OCI-LY3 (cell line): ENCODE data around the gene PNLIPRP3.

Source experiments
- H2AFZ ChIP-seq: fragments of 200-600, 300-600 bp; shearing (Covaris generic); 2 replicates; pipeline ENCODE4 v1.6.0; 2014; ENCODE audit warnings: antibody characterized with exemption, low read depth, low read length
- H3K27ac ChIP-seq: fragments of 200-600, 300-600 bp; sonication (generic); 2 replicates; pipeline ENCODE4 v1.5.1; 2014; ENCODE audit warnings: mild to moderate bottlenecking, low read length, moderate library complexity, mixed read lengths
- H3K27me3 ChIP-seq: fragments of 200-600, 300-600 bp; sonication (generic); 2 replicates; pipeline ENCODE4 v1.6.1; 2014; ENCODE audit warnings: low read depth, low read length, mixed read lengths
- H3K36me3 ChIP-seq: fragments of 200-600, 300-600 bp; sonication (generic); replicated peaks from 2 replicates; pipeline ENCODE3; 2014; ENCODE audit warnings: low read depth, low read length, mixed read lengths
- H3K4me1 ChIP-seq: fragments of 300-600, 200-600 bp; sonication (generic); 2 replicates; pipeline ENCODE4 v1.6.1; 2014; ENCODE audit warnings: low read length, mixed read lengths
- H3K4me2 ChIP-seq: fragments of 200-600, 300-600 bp; sonication (generic); 2 replicates; pipeline ENCODE4 v1.6.1; 2014; ENCODE audit warnings: low read length, mixed read lengths
- H3K4me3 ChIP-seq: fragments of 300-600, 200-600 bp; sonication (generic); 2 replicates; pipeline ENCODE4 v1.5.1; 2014; ENCODE audit warnings: antibody characterized with exemption, mild to moderate bottlenecking, low read length, moderate library complexity
- H3K79me2 ChIP-seq: fragments of 300-600, 200-600 bp; shearing (Covaris generic); 2 replicates; pipeline ENCODE4 v1.6.1; 2014; ENCODE audit warnings: mild to moderate bottlenecking, low read length, mixed read lengths
- H3K9ac ChIP-seq: fragments of 300-600, 200-600 bp; shearing (Covaris generic); 2 replicates; pipeline ENCODE4 v1.6.0; 2014; ENCODE audit warnings: mild to moderate bottlenecking, low read length, moderate library complexity
- H3K9me3 ChIP-seq: fragments of 200-600, 300-600 bp; shearing (Covaris generic); 2 replicates; pipeline ENCODE4 v1.6.1; 2014; ENCODE audit warnings: low read length, mixed read lengths; ENCODE audit not compliant: insufficient read depth
- H4K20me1 ChIP-seq: fragments of 200-600, 300-600 bp; sonication (generic); 2 replicates; pipeline ENCODE4 v1.6.1; 2016; ENCODE audit warnings: low read length, mixed read lengths; ENCODE audit not compliant: insufficient read depth
- CTCF ChIP-seq: fragments of 200-600, 300-600 bp; sonication (generic); IDR thresholded peaks from 2 replicates; pipeline ENCODE4 v1.5.1; 2014; ENCODE audit warnings: antibody characterized with exemption, low read length, low read depth
- EZH2phosphoT487 ChIP-seq: fragments of 200-600 bp; shearing (Covaris generic); IDR thresholded peaks from 2 replicates; pipeline ENCODE4 v1.6.1; 2018; ENCODE audit warnings: antibody characterized with exemption, mixed run types, low read depth

PNLIPRP3 gene

DNA sequence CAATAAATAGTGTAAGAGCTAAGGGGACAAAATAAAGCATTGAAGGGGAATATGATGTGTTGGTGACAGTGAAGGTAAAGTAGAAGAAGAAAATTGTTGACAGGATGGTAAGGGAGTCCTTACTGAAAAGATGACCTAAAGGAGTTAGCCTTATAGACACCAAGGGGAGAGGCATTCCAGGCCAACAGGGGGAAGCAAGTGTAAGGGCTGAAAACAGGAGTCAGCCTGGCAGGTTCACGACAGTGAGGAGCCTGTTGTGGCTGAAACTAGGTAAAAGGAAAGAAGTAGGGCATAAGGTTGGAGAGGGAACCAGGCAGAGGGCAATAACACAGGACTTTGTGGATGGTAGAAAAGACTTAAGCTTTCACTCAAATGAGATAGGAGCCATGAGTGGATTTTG, 34.0 kb downstream of the PNLIPRP3 start:
- no peak overlapping the region for H2AFZ ChIP-seq
- TF ChIP-seq CTCF (no peak), EZH2phosphoT487 (no peak)

DNA sequence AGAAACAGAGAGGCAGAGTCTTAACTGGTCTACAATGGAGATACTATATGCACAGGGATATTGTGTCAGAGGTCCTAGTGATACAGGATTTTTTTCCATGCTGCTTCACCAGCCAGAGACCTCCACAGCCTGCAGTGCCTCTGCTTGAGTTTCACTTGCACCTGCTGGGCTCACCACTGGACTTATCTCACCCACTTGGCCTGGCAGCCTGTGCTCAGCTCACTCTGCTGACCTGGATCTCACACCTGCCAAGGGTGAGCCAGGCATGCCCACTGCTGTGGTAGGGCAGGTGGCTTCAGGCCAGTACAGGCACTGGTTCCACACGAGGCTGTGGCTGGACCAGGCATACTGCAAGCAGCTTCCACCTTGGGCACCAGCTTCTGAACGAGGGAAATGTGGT, 36.6 kb downstream of the PNLIPRP3 start:
- H3K27ac ChIP-seq = no peak overlapping the region
- no peaks in the 10 kb centered on the region for H3K79me2 ChIP-seq
- H2AFZ ChIP-seq = no peak overlapping the region
- H3K36me3 ChIP-seq = no peaks in the 10 kb centered on the region
- H3K4me2 ChIP-seq = no peak overlapping the region
- no peaks in the 10 kb centered on the region for H3K27me3 ChIP-seq
- H3K4me1 ChIP-seq = no peaks in the 10 kb centered on the region
- H3K9me3 ChIP-seq = no peaks in the 10 kb centered on the region
- TF ChIP-seq EZH2phosphoT487 = no peak
- no peak for TF ChIP-seq CTCF
- no peak overlapping the region for H3K4me3 ChIP-seq
- no peaks in the 10 kb centered on the region for H4K20me1 ChIP-seq
- no peak overlapping the region for H3K9ac ChIP-seq

More for the DNA sequence above, 34.0 kb downstream of the PNLIPRP3 start:
- no peaks in the 10 kb centered on the region for H3K27me3 ChIP-seq
- H3K9ac ChIP-seq = no peak overlapping the region
- H4K20me1 ChIP-seq = no peaks in the 10 kb centered on the region
- no peak overlapping the region for H3K27ac ChIP-seq
- no peaks in the 10 kb centered on the region for H3K9me3 ChIP-seq
- H3K79me2 ChIP-seq = no peaks in the 10 kb centered on the region
- H3K4me2 ChIP-seq = no peak overlapping the region
- H3K4me1 ChIP-seq = no peaks in the 10 kb centered on the region
- H3K36me3 ChIP-seq = no peaks in the 10 kb centered on the region
- H3K4me3 ChIP-seq = no peak overlapping the region

- Histone ChIP-seq H2AFZ (no peak overlapping the region), H3K4me2 (no peak overlapping the region), H3K36me3 (no peaks in the 10 kb centered on the region), H4K20me1 (no peaks in the 10 kb centered on the region), H3K4me3 (no peak overlapping the region), H3K27me3 (no peaks in the 10 kb centered on the region), H3K27ac (no peak overlapping the region), H3K9ac (no peak overlapping the region), H3K79me2 (no peaks in the 10 kb centered on the region), H3K9me3 (no peaks in the 10 kb centered on the region), H3K4me1 (no peaks in the 10 kb centered on the region)
- TF ChIP-seq EZH2phosphoT487 (no peak), CTCF (no peak)
Observed at GRCh38 chr10:116465546-116465945, 37.9 kb downstream of the PNLIPRP3 start.

GRCh38 chr10:116466715-116467422, 39.2 kb downstream of the PNLIPRP3 start:
- H3K9ac ChIP-seq = no peak overlapping the region
- no peaks in the 10 kb centered on the region for H3K4me1 ChIP-seq
- H3K27me3 ChIP-seq = no peaks in the 10 kb centered on the region
- no peaks in the 10 kb centered on the region for H4K20me1 ChIP-seq
- H3K27ac ChIP-seq = no peak overlapping the region
- no peak overlapping the region for H3K4me3 ChIP-seq
- TF ChIP-seq EZH2phosphoT487 = no peak
- no peak for TF ChIP-seq CTCF
- H3K9me3 ChIP-seq = no peaks in the 10 kb centered on the region
- no peaks in the 10 kb centered on the region for H3K36me3 ChIP-seq
- H3K79me2 ChIP-seq = no peaks in the 10 kb centered on the region
- H3K4me2 ChIP-seq = no peak overlapping the region
- H2AFZ ChIP-seq = no peak overlapping the region
